Fibroblast of the aortic adventitia (primary cell): ENCODE measurements around the gene FLVCR2. TPM values are rescaled to one million over a fixed set of nuclear protein-coding genes. Genes with fewer than 3 reads are reported as not detected.

Source experiments
- DNase-seq: peaks from one replicate; pipeline ENCODE4 v3.0.0-alpha.2; 2010; ENCODE audit warnings: low read depth
- H3K4me3 ChIP-seq: 2 replicates; pipeline ENCODE4 v1.5.1; 2011; ENCODE audit warnings: low read depth, mild to moderate bottlenecking, control low read depth, low read length, moderate library complexity
- total RNA-seq: library from RNA; depleted of rRNA; stranded (reverse); fragments of >200 nt; gene quantifications from 2 replicates; pipeline ENCODE4 v1.2.3, GENCODE V29; 2012; ENCODE audit warnings: low replicate concordance
- TF ChIP-seq, protein P1 (sequence below): IDR thresholded peaks from 2 replicates; pipeline ENCODE4 v1.5.1; 2011; ENCODE audit warnings: mild to moderate bottlenecking, low read length, control low read depth, inconsistent platforms; ENCODE audit not compliant: insufficient read depth

FLVCR2 gene
- total RNA-seq, 1 donor = 0.90 TPM

- DNase-seq = no peak
- H3K4me3 ChIP-seq = no peak overlapping the region
- TF ChIP-seq, protein P1, sequence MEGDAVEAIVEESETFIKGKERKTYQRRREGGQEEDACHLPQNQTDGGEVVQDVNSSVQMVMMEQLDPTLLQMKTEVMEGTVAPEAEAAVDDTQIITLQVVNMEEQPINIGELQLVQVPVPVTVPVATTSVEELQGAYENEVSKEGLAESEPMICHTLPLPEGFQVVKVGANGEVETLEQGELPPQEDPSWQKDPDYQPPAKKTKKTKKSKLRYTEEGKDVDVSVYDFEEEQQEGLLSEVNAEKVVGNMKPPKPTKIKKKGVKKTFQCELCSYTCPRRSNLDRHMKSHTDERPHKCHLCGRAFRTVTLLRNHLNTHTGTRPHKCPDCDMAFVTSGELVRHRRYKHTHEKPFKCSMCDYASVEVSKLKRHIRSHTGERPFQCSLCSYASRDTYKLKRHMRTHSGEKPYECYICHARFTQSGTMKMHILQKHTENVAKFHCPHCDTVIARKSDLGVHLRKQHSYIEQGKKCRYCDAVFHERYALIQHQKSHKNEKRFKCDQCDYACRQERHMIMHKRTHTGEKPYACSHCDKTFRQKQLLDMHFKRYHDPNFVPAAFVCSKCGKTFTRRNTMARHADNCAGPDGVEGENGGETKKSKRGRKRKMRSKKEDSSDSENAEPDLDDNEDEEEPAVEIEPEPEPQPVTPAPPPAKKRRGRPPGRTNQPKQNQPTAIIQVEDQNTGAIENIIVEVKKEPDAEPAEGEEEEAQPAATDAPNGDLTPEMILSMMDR = no peak
Observed at GRCh38 chr14:75543786-75544185, 34.6 kb upstream of the FLVCR2 start.

GRCh38 chr14:75545907-75546306, 32.5 kb upstream of the FLVCR2 start:
- no peak for DNase-seq
- H3K4me3 ChIP-seq = no peak overlapping the region
- TF ChIP-seq, protein P1 = no peak

DNA sequence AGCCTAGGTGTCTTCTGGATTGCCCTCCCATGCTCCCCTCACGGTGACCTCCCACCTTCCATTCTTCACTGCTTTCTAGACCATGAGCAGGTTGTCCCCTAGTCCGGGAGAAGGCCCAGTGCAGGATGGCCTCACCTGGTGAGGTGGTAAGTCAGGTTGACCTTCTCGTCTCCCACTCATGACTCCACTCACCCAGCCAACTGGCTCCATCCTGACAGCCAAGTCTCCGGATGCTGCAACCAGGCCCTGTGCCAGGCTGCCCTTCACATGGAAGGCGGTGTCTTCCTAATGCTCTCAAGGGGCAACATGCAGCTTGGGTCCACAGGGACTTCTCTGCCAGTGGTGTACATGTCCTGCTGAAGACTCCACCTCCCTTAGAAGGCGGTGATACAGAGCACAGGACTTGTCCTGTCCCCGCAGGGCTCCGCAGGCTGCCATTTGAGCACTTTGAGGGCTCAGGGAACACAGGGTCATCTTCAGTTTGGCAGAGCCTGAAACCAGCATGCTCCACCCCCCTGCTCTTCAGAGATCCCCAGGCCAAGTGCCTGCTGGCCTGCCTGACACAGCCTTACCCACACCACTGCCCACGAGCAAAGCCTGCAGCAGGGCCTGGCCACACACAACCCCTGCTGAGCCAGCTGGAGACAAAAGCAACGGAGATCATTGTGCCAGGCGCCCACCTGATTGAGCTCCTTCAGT, 30.7 kb upstream of the FLVCR2 start:
- DNase-seq = no peak
- no peak overlapping the region for H3K4me3 ChIP-seq

GRCh38 chr14:75548544-75548943, 29.9 kb upstream of the FLVCR2 start:
- TF ChIP-seq, protein P1 = no peak
- peak; percentile 47 for DNase-seq
- H3K4me3 ChIP-seq = no peak overlapping the region

More for the DNA sequence above, 30.7 kb upstream of the FLVCR2 start:
- TF ChIP-seq, protein P1 = no peak

- TF ChIP-seq, protein P1 = no peak
- DNase-seq = no peak
- H3K4me3 ChIP-seq = no peak overlapping the region
Observed at GRCh38 chr14:75549169-75549568, 29.3 kb upstream of the FLVCR2 start.

GRCh38 chr14:75551021-75551420, 27.4 kb upstream of the FLVCR2 start:
- TF ChIP-seq, protein P1 = no peak
- no peak overlapping the region for H3K4me3 ChIP-seq
- DNase-seq = no peak

DNA sequence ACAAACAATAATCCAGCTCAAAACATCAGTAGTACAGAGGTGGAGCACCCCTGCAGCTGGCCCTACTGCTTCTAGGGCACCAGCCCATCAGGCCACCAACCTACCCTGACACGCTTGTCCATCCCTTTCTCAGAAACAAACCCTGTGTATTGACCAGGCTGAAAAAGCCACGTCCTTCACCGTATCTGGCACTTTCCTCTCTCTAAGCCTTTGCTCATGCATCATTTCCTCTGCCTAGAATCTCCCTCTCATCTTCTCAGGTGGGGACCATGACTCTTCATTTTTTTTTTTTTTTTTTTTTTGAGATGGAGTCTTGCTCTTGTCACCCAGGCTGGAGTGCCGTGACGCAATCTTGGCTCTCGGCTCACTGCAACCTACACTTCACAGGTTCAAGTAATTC, 25.3 kb upstream of the FLVCR2 start:
- TF ChIP-seq, protein P1 = no peak
- DNase-seq = no peak

More for the DNA sequence above, 25.3 kb upstream of the FLVCR2 start:
- H3K4me3 ChIP-seq = no peak overlapping the region
